ENCODE results near the gene ISCU.

DNA sequence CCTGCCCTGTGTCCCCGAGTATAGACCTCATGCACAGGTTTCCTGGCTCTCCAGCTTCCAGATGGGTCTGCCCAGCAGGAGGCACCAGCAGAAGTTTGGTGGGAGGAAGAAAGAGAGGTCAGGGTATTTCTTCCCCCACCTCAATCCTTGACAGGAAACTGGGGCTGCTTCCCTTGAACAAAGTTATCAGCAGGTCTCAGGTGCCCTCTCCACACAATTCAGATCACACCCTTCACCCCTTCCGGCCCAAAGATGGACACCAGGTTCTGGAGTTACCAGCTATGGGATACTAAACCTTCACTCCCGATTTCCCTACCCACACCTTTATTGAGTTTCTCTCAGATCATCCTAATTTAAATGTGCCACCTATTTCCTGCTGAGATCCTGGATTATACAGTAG lies 2.6 kb upstream of the ISCU start:
- TF ChIP-seq, protein P1, sequence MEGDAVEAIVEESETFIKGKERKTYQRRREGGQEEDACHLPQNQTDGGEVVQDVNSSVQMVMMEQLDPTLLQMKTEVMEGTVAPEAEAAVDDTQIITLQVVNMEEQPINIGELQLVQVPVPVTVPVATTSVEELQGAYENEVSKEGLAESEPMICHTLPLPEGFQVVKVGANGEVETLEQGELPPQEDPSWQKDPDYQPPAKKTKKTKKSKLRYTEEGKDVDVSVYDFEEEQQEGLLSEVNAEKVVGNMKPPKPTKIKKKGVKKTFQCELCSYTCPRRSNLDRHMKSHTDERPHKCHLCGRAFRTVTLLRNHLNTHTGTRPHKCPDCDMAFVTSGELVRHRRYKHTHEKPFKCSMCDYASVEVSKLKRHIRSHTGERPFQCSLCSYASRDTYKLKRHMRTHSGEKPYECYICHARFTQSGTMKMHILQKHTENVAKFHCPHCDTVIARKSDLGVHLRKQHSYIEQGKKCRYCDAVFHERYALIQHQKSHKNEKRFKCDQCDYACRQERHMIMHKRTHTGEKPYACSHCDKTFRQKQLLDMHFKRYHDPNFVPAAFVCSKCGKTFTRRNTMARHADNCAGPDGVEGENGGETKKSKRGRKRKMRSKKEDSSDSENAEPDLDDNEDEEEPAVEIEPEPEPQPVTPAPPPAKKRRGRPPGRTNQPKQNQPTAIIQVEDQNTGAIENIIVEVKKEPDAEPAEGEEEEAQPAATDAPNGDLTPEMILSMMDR (IDR thresholded peaks at IDR 0.05), result no peak
- no peak for TF ChIP-seq EZH2 (IDR thresholded peaks at IDR 0.05)

All from neural progenitor cell (in vitro differentiated cells).